Stimulated activated CD4-positive, alpha-beta T cell treated with anti-CD3 and anti-CD28 coated beads, TNF-alpha, amount 100 ng/mL, for 4 hours (primary cell): ENCODE results near the gene ZNF687.

ENCODE experiments used
- DNase-seq, 3 experiments: peaks; one replicate each; pipeline ENCODE4 v3.0.0-alpha.2; 2020; ENCODE audit warnings: low read depth in 3 of 3

Gene ZNF687

DNA sequence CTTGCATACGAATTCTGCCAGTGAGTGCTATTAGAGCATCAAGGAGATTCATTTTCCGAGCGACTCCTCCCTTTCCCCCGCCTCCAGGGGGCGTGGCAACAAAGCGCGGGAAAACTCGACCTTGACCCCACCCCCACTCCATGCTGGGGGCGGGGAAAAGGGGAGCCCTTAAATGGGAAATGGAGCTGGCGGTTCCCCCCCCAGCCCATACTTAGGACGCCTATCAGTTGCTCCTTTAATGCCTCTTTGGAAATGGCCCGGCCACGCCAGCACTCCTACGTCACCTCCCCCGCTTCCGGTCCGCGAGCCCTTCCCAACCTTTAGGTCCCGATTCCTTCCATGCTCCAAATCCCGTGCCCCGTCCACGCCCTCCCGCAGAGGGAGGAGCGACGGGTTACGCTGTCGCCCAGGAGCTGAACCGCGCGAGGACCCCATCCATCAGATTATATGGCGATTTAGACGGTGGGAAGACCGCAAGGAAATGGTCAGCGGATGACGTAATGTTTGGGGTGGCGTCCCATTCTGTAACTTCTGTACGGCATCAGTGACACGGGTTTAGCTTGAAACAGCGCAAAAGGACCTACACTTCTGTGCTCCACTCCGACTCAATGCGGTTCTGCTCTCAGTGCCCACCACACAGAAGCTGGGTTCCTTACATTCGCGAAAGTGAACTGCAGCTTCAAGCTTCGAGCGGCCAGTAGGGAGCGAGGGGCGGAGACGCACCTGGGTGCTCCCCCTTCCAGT is 702 bp upstream of the ZNF687 start:
- DNase-seq: peak; percentile 89 to 90 (median 90)

DNA sequence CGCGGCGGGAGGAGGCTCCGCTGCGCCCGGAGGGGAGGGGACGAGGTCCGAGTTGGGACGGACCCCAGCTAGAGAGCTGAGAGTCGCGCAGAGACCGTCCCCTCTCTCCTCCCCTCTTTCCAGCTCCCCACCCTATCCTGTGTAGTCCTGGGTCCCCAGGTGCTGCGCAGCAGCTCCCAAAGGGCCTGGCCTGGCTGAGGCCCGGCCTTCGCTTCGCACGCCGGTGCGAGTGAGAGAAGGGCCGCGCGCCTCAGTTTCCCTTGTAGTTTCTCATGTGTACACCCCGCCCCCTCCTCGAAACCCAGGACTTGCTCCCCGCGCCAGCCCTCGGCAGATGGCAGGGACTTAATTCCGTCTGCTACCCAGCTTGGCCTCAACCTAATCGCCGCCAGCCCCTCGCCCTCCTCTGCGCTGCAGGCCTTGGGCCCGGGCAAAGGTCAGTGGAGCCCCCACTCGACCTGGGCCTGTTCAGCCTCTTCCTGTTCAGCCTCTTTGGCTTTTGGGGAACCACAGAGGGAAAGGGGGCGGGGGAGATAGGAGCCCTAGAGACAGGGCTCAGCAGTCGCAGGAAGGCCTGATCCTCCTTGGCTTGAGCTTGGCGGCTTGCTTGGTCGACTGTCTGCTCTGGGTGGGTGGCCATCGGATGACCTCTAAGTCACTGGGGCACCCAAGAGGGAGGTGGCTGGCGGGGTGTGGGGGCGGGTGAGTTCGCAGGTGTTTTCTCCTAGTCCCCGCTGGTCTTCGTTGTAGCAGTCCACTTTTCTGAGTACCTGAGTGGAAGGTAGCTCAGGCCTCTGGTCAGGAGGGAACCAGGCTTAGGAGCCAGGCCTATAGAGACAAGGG is 1.0 kb downstream of the ZNF687 start:
- peak in 1 of 3 experiments; percentile 10 for DNase-seq

DNA sequence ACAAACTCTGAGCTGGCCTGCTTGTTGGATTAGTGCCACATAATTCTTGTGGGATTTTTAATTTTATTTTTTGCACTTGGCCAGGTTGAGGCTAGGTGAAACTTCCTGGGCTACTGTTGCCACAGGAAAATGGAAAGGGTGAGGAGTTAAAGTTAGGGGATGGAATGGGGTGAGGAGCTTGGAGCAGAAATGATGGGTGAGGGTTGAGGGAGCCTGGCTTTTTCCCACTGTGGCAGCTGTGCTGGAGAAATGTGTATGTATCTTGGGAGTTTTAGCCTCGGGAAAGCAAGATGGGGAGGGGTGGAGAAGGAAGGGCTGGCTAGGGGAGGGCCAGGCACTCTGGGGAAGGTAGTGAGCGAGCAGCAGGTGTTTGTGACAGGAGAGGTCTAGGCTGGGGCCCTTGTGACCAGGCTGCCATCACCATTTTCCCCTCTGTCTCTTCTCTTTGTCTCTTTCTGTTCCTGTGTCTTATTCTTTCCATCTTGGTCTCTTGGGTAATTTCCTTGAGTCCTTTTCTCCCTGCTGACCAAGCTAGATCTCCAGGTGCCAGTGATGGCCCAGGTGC is 2.0 kb downstream of the ZNF687 start:
- no peak for DNase-seq

DNA sequence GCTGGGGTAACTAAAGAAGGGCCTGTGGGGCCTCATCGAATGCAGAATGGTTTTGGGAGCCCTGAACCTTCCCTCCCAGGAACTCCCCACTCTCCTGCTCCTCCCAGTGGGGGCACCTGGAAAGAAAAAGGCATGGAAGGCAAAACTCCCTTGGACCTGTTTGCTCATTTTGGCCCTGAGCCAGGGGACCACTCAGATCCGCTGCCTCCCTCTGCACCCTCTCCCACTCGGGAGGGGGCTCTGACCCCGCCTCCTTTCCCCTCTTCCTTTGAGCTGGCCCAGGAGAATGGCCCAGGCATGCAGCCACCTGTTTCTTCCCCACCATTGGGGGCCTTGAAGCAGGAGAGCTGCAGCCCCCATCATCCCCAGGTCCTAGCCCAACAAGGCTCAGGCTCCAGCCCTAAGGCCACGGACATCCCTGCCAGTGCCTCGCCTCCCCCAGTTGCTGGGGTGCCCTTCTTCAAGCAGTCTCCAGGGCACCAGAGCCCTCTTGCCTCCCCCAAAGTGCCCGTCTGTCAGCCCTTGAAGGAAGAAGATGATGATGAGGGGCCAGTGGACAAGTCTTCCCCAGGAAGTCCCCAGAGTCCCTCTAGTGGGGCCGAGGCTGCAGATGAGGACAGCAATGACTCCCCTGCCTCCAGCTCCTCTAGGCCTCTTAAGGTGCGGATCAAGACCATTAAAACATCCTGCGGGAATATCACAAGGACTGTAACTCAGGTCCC is 4.7 kb downstream of the ZNF687 start:
- no peak for DNase-seq

DNA sequence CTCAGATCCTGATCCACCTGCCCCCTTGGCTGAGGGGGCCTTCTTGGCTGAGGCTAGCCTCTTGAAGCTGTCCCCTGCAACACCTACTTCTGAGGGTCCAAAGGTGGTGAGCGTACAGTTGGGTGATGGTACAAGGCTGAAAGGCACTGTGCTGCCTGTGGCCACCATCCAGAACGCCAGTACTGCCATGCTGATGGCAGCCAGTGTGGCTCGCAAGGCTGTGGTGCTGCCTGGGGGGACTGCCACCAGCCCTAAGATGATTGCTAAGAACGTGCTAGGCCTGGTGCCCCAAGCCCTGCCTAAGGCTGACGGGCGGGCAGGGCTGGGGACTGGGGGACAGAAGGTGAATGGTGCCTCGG is 5.2 kb downstream of the ZNF687 start:
- DNase-seq: no peak

DNA sequence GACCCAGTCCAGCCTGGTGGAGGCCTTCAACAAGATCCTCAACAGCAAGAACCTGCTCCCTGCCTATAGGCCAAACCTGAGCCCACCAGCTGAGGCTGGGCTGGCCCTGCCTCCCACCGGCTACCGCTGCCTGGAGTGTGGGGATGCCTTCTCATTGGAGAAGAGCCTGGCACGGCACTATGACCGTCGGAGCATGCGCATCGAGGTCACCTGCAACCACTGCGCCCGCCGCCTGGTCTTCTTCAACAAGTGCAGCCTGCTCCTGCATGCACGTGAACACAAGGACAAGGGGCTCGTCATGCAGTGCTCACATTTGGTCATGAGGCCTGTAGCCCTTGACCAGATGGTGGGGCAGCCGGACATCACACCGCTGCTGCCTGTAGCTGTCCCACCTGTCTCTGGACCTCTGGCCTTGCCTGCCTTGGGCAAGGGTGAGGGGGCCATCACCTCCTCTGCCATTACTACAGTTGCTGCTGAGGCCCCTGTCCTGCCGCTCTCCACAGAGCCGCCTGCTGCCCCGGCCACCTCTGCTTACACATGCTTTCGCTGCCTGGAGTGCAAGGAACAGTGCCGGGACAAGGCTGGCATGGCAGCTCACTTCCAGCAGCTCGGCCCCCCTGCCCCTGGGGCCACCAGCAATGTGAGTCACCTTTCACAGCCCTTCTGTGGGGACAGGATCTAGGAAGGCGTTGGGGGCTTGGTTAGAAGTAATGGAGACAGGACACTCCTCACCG is 5.8 kb downstream of the ZNF687 start:
- DNase-seq: no peak

DNA sequence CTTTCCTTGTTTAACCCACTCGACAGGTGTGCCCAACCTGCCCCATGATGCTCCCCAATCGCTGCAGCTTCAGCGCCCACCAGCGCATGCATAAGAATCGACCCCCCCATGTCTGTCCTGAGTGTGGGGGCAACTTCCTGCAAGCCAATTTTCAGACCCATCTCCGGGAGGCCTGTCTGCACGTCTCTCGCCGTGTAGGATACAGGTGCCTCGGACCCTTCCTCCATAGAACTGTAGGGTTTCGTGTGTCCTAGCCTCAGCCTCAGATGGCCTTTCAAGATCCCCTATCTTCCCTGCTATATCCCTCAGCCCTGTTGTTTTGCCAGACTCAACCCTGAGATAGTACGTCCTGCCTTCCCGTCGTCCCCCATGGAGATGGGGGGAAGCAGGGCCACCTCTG is 6.4 kb downstream of the ZNF687 start:
- no peak for DNase-seq

DNA sequence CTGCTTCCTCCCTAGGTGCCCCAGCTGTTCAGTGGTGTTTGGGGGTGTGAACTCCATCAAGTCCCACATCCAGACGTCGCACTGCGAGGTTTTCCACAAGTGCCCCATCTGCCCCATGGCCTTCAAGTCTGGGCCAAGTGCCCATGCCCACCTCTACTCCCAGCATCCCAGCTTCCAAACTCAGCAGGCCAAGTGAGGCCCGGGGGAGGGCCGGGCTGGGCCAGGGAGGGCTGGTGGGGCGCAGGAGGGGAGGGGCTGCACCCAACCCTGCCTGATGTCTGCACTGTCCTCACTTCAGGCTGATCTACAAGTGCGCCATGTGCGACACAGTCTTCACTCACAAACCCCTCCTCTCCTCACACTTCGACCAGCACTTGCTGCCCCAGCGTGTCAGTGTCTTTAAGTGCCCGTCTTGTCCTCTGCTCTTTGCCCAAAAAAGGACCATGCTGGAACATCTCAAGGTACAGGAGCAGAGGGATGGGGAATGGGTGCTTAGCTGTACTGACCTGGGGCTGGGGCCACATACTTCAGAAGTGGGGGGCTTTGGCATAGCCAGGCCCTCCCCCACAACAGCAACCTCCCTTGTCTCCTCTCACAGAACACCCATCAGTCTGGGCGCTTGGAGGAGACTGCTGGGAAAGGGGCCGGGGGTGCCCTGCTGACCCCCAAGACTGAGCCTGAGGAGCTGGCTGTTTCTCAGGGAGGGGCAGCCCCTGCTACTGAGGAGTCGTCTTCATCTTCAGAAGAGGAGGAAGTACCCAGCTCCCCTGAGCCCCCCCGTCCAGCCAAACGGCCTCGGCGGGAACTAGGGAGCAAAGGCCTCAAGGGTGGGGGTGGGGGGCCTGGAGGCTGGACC is 7.2 kb downstream of the ZNF687 start:
- DNase-seq: no peak

DNA sequence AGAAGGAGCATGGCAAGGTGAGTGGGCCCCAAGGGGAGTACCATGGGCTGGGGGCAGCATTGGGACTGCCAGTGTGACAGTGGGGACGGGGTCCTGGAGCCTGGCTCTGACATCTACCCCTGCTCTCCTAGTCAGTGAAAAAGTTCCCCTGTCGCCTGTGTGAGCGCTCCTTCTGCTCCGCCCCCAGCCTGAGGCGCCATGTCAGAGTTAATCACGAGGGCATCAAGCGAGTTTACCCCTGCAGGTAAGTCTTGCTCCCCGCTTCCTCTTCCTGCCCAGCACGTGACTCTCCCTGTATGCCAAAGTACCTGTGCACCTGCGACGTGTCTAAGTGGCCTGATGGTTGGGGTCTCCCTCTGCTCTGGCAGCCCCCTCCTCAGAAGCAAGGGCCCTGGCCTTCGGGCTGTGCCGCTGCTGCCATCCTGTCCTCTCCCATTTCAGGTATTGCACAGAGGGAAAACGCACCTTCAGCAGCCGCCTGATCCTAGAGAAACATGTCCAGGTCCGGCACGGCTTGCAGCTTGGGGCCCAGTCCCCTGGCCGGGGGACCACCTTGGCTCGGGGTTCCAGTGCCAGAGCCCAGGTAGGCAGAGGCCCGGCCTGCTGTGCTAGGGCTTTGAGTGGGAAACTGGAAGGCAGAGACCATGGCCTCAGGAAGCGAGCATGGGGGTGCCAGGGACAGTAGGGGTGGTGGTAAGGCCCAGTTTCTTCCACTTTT is 8.1 kb downstream of the ZNF687 start:
- no peak for DNase-seq

DNA sequence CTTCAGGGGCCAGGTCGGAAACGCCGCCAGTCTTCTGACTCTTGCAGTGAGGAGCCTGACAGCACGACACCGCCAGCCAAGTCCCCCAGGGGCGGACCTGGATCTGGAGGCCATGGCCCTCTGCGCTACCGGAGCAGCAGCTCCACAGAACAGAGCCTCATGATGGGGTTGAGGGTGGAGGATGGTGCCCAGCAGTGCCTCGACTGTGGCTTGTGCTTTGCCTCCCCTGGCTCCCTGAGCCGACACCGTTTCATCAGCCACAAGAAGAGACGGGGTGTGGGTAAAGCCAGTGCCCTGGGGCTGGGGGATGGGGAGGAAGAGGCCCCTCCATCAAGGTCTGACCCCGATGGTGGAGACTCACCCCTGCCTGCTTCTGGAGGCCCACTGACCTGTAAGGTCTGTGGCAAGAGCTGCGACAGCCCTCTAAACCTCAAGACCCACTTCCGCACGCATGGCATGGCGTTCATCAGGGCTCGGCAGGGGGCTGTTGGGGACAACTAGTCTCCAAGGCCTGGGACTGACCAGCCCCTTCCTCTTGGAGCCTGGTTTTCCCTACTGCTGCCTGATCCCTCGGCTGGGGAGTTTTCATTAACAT is 8.7 kb downstream of the ZNF687 start:
- DNase-seq: no peak

DNA sequence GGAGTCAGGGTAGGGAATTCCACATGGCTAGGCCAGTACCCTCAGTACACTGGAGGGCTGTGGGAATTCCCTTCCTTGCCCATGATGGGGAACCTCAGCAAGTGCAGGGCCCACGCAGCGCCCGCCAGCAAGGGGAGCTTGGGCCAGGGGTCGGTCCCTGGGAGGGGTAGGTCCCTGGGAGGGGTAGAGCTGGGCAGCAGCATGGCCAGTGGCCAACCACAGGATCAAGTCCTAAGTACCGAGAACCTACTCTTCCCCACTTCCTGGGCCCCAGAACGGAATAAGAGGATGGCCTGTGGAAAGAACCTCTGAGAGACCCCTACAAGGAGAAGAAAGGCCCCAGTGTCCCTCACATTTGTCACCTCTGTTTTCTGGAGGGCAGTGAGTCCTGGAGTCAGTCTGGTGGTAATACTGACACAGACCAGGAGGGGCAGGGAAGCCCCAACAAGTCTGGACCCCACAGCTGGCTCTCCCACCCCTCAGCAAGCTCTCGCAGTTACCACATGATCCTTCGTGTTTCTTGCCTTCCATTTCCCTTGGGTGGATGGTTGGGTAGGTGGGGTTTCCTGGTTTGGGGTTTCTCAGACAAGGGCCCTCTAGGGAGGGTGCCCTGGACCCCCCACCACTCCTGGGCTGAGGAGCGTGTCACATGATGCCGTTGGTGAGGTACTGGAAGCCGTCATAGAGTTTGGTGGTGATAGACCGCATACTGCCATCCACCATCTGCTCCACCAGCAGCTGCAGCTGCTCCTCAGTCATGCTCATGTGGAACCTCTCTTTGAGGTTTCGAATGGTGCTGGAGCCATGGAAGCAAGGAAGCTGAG is 10.3 kb downstream of the ZNF687 start:
- DNase-seq: no peak

DNA sequence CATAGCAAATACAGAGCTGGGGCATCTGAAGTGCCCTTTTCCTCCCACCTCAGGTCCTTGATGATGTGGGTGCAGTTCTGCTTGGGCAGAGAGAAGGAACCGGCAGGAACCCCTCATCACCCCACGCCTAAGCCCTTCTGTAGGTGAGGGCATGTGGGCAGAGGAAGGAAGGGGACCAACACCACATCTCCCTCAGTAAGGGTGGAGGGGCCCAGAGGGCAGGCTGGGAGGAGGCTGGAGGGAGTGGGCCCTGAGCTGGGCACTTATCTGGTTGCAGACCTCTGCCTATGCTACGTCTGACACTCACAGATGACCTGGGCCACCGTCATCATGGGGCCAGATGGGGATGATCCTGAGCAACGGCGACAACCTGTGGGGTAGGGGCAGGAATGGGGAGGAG is 11.0 kb downstream of the ZNF687 start:
- no peak for DNase-seq

DNA sequence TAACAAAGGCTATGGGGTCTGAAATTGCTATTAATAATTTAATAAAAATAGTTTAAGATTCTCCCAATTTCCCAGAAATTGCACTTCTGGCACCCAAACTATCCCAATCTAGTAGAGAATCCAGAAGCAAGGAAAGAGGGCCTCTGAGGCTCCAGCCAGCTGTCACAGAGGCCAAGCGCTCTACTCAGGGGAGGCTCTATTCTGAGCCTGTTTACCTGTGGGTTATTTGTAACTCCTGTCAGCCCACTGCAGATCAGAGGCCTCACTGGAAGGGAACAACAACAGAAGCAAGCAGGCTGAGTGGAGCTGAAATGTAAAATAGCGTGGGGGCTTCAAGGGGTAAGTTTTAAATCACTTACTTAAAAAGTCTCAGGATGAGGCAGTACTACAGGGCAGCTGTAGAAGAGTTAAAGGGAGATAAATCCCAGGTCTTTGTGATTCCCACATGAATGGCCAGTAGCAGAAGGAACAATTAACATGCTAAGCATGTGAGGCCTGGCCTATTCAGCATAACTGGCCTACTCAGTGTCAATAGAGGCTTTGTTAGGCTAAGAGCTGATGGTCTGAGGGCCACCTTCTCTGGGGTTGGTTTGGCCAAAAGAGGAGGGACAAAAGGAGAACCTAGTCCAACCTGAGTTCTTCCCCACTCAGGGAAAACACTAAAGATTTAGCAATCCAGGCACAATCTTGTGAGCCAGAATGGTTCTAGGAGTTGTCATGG is 12.8 kb downstream of the ZNF687 start:
- DNase-seq: no peak

DNA sequence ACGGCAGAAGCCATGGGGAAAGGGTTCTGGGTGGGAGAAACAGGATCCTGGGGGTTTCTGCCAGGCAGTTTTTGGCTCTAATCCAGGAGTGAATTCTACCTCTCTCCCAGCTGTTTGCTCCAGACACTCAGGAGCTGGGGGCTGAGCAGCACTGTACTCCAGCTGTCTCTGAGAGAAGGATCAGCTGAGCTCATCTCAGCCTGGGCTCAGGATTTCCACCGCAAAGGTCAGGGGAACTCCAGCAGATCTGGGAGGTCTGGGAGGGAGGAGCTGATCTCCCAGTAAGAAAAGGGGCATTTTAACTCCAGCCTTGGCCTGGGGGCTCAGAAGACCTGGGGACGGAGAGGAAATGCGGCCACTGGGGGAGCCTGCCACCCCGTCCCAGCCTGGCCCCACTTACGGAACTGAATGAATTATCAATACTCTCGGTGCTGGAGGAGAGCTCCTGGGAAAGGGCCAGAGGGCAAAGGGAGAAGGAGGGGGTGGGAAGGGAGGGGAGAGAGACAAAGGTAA is 27.8 kb downstream of the ZNF687 start:
- DNase-seq: no peak

DNA sequence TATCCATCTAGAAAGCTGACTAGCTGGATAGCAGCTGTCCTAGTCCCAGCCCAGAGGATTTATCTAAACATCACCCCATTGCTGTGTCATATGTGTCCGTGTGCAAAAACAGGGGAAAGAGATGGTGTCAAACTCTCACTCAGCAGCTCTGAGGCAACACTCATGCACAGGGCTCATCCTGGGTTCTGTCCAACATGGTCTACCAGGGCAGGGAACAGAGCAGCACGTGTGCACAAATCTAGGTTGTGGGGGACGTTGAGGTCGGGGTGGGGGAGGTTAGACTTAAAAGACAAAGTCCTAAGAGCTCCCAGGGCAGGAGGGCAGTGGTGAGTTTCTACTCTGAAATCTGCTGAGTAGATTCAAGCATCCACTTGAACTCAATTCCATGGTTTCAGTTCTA is 28.9 kb downstream of the ZNF687 start:
- no peak for DNase-seq

DNA sequence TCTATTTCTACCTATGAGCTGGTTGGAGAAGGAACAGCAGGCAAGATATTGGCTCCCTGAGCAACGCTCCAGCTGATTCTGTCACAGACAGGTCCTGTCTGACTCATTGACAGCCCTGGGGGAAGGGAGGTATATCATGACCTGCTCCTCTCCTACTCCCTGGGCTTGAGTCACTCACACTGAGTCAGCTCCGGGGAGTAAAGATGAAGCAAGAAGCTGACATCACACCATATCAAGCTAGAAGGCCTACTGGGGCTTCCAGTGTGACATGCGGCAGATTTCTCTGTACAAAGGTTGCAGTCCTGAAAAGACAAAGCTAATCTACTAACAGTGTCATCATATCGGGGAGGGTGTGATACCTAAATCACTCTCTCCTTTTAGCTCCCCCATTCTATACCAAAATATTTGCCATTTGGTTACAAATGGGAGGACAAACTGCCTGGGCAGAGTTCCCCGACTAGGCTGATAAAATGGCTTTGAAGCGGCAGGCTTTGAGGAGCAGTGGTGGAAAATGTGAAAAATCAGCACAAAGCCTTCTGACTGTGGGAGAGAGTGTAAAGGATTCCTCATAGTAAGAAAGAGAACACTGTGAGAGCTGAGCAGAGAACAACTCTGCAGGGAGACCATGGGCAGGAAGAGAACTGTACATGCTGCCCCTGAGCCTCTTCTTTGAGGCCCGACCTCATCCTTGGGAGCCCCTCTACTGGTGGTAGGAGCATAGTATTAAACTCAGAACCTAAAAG is 29.7 kb downstream of the ZNF687 start:
- peak in 2 of 3 experiments; percentile 65 to 73 for DNase-seq

DNA sequence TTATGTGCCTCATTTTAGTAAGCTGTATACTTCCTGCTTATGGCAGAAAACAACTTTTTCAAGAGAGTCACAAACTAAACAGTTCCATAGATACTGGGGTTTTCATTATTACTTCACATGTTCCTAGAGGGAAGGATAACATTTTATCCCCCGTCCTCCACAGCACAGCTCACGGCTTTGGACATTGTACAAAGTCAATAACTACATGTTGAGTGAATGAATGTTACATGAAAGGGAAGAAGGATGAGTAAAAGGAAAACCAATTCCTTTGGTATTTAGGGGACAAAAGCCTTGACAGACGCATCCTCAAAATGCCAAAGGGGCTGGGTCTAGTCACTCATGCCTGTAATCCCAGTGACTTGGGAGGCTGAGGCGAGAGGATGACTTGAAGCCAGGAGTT is 30.3 kb downstream of the ZNF687 start:
- no peak for DNase-seq
